ENCODE results near the gene UNC5A. TPM values are rescaled to one million over a fixed set of nuclear protein-coding genes. Genes with fewer than 3 reads are reported as not detected.

Gene UNC5A
- total and polyA plus RNA-seq, 9 of the 15 experiments (the other 6 are each of a cell fraction or from before 2014, with no cell fraction given), result not detected

DNA sequence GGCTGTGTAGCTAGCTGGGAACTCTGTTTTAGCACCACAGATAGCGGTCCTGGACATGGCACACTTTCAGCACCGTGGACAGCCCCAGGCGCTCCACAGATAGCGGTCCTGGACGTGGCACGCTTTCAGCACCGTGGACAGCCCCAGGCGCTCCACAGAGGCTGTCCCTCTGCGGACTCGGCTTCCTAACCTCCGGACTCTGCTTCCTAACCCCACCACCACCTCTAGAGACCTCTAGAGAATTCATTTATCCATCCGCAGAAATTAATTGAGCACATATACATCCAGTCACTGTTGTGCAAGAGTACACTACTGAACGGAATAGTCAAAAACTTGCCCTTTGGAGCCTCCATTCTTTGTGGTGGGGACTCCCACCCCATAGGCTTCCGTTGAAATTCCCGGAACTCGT, 27.4 kb downstream of the UNC5A start (continued):
- TF ChIP-seq, protein P1, sequence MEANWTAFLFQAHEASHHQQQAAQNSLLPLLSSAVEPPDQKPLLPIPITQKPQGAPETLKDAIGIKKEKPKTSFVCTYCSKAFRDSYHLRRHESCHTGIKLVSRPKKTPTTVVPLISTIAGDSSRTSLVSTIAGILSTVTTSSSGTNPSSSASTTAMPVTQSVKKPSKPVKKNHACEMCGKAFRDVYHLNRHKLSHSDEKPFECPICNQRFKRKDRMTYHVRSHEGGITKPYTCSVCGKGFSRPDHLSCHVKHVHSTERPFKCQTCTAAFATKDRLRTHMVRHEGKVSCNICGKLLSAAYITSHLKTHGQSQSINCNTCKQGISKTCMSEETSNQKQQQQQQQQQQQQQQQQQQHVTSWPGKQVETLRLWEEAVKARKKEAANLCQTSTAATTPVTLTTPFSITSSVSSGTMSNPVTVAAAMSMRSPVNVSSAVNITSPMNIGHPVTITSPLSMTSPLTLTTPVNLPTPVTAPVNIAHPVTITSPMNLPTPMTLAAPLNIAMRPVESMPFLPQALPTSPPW (CRISPR knock-in tag; IDR thresholded peaks at IDR 0.05), result peak; percentile 76
- TF ChIP-seq MTA1 (IDR thresholded peaks at IDR 0.05; ENCODE audit: borderline replicate concordance) (no peak), SIX5 (IDR thresholded peaks at IDR 0.05; ENCODE audit: borderline replicate concordance in 1 of 2, insufficient read depth in 1 of 2, low read depth in 1 of 2, low read length in 2 of 2) (no peak), SAFB2 (IDR thresholded peaks at IDR 0.05; ENCODE audit: borderline replicate concordance, low read depth, low read length, severe bottlenecking) (no peak), MEF2D (tag; conservative IDR thresholded peaks at IDR 0.05; ENCODE audit: low read depth) (0 out of 2 replicates have a peak, but pooled peaks have one; percentile 45), KLF6 (CRISPR knock-in tag; IDR thresholded peaks at IDR 0.05; ENCODE audit: borderline replicate concordance) (peak; percentile 82; the same call in 1 of the 2 replicates), SP1 (CRISPR knock-in tag; IDR thresholded peaks at IDR 0.05) (peak; percentile 87), ZFX (CRISPR knock-in tag; IDR thresholded peaks at IDR 0.05) (peak; percentile 68), L3MBTL2 (IDR thresholded peaks at IDR 0.05) (no peak), POLR3G (IDR thresholded peaks at IDR 0.05; ENCODE audit: extremely low read depth, insufficient read length, insufficient replicate concordance) (no peak), KAT8 (IDR thresholded peaks at IDR 0.05; ENCODE audit: low read depth) (no peak), ZNF830 (CRISPR knock-in tag; IDR thresholded peaks at IDR 0.05) (no peak), EGR1 (conservative IDR thresholded peaks at IDR 0.05) (no peak), ESRRA (IDR thresholded peaks at IDR 0.05; ENCODE audit: borderline replicate concordance, low read depth) (no peak)
- TF ChIP-seq, protein P2, sequence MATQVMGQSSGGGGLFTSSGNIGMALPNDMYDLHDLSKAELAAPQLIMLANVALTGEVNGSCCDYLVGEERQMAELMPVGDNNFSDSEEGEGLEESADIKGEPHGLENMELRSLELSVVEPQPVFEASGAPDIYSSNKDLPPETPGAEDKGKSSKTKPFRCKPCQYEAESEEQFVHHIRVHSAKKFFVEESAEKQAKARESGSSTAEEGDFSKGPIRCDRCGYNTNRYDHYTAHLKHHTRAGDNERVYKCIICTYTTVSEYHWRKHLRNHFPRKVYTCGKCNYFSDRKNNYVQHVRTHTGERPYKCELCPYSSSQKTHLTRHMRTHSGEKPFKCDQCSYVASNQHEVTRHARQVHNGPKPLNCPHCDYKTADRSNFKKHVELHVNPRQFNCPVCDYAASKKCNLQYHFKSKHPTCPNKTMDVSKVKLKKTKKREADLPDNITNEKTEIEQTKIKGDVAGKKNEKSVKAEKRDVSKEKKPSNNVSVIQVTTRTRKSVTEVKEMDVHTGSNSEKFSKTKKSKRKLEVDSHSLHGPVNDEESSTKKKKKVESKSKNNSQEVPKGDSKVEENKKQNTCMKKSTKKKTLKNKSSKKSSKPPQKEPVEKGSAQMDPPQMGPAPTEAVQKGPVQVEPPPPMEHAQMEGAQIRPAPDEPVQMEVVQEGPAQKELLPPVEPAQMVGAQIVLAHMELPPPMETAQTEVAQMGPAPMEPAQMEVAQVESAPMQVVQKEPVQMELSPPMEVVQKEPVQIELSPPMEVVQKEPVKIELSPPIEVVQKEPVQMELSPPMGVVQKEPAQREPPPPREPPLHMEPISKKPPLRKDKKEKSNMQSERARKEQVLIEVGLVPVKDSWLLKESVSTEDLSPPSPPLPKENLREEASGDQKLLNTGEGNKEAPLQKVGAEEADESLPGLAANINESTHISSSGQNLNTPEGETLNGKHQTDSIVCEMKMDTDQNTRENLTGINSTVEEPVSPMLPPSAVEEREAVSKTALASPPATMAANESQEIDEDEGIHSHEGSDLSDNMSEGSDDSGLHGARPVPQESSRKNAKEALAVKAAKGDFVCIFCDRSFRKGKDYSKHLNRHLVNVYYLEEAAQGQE (IDR thresholded peaks at IDR 0.05; ENCODE audit: borderline replicate concordance), result peak; percentile 100
- TF ChIP-seq, protein P2 (CRISPR knock-in tag; IDR thresholded peaks at IDR 0.05; ENCODE audit: low read depth), result peak; percentile 100
